Superior temporal gyrus (tissue), 1 donor: Measurements from ENCODE around the gene PPP2R5A.
A peak's percentile ranks its signal among the peaks of the same experiment; 100 is the strongest.
"Not testable (repeated sequence)": the region's sequence is repeated elsewhere in the genome, so short reads cannot be mapped to it uniquely, and the experiment has no call there.

ENCODE experiments used
- DNase-seq: peaks from one replicate; pipeline ENCODE4 v3.0.0-alpha.2; 2016; ENCODE audit errors: extremely low spot score

The PPP2R5A gene

DNA sequence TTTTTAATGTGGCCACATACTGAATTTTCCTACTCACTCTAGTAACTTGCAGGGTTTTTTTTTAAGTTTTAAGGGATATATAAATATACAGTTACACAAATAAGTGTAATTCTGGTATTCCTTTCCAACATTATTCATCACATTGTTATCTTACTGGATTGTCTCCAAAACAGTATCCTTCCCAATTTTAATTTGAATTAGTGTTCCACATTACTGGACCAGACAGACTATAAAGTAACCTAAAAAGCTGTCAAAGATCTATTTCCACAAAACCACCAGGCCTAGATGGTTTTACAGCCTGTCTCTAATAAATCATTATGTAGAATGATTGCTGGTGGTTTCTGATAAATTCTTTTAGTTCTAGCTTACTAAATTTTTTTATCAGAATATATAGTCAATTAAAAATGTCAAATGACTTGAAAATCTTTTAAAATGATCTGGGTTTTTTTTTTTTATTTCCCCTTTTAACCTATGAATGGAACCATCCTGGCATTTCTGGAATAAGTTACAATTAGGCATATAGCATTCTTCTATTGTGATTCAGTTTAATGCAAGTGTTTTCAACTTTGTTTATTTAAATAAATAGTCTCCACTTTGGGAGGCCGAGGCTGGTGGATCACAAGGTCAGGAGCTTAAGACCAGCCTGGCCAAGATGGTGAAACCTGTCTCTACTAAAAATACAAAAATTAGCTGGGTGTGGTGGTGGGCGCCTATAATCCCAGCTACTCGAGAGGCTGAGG is 70.2 kb downstream of the PPP2R5A start:
- DNase-seq: no peak

DNA sequence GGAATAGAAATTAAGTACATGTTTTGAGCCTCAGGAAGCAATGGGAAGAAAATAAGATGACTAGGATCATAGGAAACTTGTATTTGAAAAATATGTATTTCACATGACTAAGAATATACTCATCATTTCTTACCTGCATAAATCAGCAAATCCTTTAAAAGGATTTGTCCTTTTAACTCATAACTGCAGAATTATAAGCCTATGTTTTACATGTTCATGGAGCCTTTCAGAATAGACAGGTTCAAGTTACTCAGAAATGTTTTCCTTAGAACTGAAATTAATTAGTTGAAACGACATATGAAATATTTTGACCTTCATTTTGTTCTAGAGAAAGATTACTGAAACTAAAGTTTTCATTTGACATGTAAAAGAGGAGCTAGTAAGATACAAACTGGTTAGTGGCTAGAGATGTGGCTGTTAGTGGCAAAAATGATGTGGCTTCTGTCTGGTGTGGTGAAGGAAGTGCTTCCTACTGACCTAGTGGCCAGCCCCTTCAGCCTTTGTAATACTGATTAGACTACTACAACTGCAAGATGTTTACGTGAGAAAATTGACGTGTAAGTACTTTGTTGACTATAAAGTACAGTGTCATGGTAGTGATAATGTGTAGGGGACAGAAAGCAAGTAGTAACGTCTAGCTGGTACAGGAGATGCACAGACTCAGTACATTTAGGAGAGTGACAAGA is 74.7 kb downstream of the PPP2R5A start:
- no peak for DNase-seq

DNA sequence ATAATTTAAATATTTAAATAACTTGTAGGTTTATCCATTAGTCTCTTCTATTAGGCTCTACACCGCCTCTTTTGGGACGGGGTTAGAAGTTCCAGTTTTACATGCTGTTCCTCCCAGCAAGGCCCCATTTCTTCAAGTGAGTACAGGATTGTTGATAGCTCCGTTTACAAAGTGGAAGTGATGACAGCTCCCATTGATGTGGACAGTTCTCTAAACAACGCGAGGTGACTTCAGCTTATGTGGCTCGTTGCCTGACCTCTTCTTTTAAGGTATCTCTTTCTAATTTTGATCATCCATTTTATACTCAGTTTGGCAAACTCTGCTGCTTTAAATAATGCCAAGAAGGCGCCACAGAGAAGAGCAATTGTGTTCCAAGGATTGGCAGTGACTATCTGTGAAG is 79.8 kb downstream of the PPP2R5A start:
- peak; percentile 19 for DNase-seq

DNA sequence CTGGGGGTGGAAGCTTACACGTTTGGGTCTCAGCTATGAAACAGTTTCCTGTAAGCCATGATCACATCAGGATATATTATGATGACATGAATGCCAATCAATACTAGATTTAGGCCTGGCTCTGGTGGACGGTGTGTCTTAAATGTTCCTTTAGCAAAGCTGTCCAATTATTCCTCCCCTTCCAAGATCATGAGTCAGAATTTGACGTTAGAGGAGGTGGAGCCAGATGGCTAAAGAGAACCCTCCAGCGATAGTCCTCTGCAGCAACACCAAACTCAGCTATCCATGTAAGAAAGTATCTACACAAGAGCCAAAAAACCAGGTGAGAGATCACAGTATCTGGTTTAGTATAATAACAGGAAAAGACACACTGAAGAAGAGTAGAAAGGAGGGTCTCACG is 81.7 kb downstream of the PPP2R5A start:
- no peak for DNase-seq

GRCh38 chr1:212367474-212368072 is 82.4 kb downstream of the PPP2R5A start:
- no peak for DNase-seq

DNA sequence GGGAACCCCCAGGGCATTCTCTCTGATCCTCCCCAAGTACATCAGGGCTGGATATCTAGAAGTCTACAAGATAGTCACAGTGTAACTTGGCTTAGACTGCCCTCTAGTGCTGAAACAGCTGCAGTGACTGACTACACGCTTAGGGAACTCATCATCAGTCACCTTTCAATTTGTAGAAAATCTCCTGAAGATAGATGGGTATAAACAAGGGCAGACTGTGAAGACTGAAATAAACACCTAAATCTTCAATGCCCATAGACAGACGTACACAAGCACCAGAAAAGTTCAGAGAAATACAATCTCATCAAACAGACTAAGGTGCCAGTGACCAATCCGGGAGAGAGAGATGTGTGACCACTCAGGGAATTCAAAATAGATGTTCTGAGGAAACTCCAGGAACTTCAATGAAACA is 82.9 kb downstream of the PPP2R5A start:
- peak; percentile 75 for DNase-seq

- DNase-seq: no peak
These were observed 90.8 kb downstream of the PPP2R5A start for GRCh38 chr1:212375986-212376385.

- no peak for DNase-seq
These were observed 92.4 kb downstream of the PPP2R5A start for GRCh38 chr1:212377644-212378043.

DNA sequence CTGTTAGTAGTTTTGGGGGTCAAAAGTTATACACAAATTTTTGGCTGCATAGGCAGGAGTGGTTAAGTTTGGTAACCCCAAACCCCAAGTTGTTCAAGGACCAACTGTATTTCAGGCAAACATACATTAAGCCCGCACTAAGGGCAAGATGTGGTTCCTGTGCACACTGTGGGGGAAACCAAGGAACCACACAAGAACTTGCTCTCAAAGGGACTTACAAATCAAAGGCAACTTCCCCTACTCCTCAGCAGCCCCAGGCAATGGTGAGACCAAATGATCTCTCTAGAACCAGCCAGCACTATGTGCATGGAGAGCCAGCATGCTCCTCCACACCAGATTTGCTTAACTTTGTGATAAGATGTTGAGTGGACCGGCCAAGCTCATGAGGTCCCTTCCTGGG is 94.2 kb downstream of the PPP2R5A start:
- no peak for DNase-seq

DNA sequence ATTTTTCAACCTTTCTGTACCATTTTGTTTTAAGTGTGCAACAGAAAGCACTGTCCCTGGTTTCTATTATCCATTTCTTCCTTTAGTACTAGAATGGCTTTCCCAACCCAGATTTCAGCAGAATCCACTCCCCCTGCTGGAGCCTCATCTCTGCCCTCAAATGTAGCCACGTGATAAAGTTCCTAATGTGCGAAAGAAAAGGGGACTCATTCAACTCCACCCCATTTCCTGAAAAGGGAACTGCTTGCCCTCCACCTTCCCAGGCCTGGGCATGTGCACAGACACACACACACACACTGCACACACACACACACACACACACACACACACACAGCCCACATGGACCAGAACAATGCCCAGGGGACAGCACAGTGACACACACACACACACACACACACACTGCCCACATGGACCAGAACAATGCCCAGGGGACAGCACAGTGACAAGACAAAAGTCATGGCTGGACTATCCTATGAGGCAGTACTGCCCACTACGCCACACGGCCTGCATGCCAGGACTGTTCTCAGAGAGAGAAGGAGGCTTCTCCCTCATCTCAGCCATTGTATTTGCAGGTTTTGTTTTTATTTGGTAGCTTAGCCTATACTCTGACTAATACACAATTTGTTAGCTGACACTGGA is 96.3 kb downstream of the PPP2R5A start:
- no peak for DNase-seq

- DNase-seq: no peak
These were observed 100.8 kb downstream of the PPP2R5A start for GRCh38 chr1:212386029-212386428.

DNA sequence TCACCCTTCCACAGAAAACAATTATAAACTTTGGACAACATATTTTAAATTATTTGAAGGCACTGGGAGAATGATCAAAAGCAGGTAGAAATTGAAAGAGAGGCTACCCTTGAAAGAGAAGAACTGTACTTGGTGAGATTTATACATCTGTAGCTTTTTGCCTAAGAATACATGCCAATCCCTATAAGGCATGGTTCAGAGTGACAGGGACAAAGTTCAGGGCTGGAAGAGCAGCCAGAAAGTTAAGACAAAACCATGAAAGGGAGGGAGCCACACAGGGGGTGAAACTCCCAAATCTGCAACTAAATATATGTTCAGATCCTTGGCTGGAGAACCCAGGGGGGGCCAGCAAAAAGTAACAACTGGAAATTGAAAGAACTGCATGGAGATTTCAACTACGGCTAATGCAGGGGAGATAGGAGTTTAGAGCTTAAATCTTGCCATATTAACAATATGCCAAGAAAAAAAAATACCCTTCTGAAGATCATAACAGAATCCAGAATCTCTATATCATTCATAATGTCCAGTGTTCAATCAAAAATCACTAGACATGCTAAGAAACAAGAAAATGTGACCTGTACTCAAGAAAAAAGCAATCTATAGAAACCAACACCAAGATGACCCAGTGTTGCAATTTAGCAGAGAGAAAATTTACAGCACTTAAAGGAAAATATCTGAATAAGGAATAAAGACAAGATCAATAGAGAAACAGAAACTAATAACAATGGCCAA is 103.9 kb downstream of the PPP2R5A start:
- DNase-seq: no peak

GRCh38 chr1:212395678-212396437 is 110.6 kb downstream of the PPP2R5A start:
- DNase-seq: not testable (repeated sequence)

DNA sequence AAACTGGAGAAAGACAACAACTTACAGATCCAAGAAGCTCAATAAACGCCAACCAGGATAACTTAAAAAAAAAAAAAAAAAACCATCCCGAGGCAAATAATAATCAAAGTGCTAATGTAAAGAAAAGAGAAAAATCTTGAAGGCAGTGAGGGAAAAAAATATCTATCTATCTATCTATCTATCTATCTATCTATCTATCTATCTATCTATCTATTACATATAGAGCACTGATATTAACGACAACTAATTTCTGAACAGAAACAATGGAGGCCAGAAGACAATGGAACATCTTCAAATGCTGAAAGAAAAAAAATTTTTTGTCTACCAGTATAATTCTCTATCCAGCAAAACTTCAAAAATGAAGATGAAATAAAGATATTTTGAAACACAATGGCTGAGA is 111.4 kb downstream of the PPP2R5A start:
- DNase-seq: no peak

DNA sequence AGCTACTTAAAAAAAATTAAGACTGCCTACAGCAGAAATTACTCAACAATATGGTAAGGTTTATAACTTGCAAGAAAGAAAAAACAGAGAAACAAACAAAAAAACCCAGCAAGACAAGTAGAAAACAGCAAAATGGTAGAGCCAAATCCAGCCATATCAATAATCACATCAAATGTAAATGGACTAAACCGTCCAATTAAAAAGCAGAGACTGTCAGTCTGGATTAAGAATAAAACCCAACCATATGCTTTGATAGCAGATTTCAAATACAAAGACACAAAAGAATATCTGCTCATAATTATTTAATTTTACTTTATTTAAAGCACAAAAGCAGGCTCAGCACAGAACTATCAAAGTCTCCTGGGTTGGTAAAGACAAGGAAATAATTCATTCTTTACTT is 112.0 kb downstream of the PPP2R5A start:
- no peak for DNase-seq

DNA sequence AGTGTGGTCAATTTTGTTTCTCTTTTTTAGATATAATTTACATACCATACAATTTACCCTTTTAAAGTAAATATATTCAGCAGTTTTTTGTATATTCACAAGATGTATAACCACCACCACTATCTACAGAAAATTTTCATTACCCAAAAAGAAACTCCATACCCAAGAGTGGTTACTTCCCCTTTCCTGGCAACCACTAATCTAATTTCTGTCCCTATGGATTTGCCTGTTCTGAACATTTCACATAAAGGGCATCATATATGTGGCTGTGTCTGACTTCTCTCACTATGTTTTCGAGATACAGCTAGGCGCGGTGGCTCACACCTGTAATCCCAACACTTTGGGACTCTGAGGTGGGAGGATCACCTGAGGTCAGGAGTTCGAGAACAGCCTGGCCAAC is 115.8 kb downstream of the PPP2R5A start:
- no peak for DNase-seq

DNA sequence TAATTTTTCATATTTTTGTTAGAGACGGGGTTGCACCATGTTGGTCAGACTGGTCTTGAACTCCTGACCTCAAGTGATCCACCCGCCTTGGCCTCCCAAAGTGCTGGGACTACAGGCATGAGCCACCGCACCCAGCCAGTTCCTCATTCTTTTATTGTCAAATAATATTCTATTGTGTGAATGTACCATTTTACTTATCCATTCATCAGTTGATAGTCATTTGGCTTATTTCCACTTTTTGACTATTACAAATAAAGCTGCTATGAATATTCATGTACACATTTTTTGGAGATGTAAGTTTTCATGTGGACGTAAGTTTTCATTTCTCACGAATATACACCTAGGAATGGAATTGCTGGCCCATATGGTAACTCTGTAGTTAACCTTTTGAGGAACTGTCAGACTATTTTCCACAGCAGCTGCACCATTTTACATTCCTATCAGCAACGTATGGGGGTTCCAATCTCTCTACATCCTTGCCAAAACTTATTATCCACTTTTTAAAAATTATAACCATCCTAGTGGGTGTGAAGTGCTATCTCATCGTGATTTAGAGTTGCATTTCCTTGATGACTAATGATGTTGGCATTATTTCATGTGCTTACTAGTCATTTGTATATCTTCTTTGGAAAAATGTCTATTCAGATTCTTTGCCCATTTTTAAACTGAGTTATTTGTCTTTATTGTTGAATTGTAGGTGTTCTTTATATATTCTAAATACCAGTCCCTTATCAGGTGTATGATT is 116.8 kb downstream of the PPP2R5A start:
- no peak for DNase-seq

DNA sequence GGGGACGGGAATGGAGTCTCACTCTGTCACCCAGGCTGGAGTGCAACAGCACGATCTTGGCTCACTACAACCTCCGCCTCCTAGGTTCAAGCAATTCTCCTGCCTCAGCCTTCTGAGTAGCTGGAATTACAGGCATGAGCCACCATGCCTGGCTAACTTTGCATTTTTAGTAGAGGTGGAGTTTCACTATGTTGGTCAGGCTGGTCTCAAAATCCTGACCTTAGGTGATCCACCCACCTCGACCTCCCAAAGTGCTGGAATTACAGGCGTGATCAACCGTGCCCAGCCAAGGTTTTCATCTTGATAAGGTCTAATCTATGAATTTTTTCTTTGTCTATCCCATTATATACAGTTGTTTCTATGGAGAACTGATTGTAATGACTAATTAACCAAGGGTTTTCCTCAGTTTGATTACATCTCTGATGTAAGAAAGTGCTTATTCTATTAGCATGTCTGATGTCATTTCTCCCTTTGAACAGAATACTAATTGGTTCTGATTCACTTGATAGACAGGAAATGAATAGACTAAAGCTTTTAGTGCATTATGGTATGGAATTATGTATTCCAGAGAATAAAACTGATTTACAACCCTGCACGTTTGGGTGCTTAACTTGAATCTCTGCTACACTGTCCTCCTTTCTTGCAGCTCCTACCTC is 117.6 kb downstream of the PPP2R5A start:
- no peak for DNase-seq

GRCh38 chr1:212410231-212410820 is 125.1 kb downstream of the PPP2R5A start:
- DNase-seq: no peak
